ENCODE measurements around the gene OR4N2.
"Not testable (repeated sequence)": the region's sequence is repeated elsewhere in the genome, so short reads cannot be mapped to it uniquely, and the experiment has no call there.

- TF ChIP-seq POLR2AphosphoS5 (IDR thresholded peaks at IDR 0.05; ENCODE audit: low read depth, low read length); TAF1 (IDR thresholded peaks at IDR 0.05; ENCODE audit: borderline replicate concordance, insufficient read depth, low read length): not testable (repeated sequence)
- TF ChIP-seq, protein P1, sequence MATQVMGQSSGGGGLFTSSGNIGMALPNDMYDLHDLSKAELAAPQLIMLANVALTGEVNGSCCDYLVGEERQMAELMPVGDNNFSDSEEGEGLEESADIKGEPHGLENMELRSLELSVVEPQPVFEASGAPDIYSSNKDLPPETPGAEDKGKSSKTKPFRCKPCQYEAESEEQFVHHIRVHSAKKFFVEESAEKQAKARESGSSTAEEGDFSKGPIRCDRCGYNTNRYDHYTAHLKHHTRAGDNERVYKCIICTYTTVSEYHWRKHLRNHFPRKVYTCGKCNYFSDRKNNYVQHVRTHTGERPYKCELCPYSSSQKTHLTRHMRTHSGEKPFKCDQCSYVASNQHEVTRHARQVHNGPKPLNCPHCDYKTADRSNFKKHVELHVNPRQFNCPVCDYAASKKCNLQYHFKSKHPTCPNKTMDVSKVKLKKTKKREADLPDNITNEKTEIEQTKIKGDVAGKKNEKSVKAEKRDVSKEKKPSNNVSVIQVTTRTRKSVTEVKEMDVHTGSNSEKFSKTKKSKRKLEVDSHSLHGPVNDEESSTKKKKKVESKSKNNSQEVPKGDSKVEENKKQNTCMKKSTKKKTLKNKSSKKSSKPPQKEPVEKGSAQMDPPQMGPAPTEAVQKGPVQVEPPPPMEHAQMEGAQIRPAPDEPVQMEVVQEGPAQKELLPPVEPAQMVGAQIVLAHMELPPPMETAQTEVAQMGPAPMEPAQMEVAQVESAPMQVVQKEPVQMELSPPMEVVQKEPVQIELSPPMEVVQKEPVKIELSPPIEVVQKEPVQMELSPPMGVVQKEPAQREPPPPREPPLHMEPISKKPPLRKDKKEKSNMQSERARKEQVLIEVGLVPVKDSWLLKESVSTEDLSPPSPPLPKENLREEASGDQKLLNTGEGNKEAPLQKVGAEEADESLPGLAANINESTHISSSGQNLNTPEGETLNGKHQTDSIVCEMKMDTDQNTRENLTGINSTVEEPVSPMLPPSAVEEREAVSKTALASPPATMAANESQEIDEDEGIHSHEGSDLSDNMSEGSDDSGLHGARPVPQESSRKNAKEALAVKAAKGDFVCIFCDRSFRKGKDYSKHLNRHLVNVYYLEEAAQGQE (IDR thresholded peaks at IDR 0.05; ENCODE audit: insufficient read depth in 1 of 2, low read depth in 2 of 2, low read length in 2 of 2), result not testable (repeated sequence)
Measured at GRCh38 chr14:19773204-19773603, 30.4 kb upstream of the OR4N2 start, which contains the start of gene OR4M1.
